Calu3 (cell line): ENCODE data around the gene SLC22A23. TPM values are rescaled to one million over a fixed set of nuclear protein-coding genes. Genes with fewer than 3 reads are reported as not detected.
A peak's percentile ranks its signal among the peaks of the same experiment; 100 is the strongest.

Source experiments
- BruUV-seq: library from RNA; stranded (reverse); fragments of 400-500 nt; replicated peaks from 2 replicates; lab custom pipeline; 2021; lab: Mats Ljungman, UMichigan
- CTCF ChIA-PET: fragments of 300-600 bp; sonication (Branson Sonifier 250); formaldehyde crosslinking; loops from one replicate; lab custom pipeline; 2022; ENCODE audit warnings: antibody characterized with exemption; lab: Charles Lee
- DNase-seq: peaks from one replicate; pipeline ENCODE4 v3.0.0; 2022
- H3K27ac Mint-ChIP-seq: one replicate; pipeline ENCODE4 v1.8.0; 2022; ENCODE audit warnings: mixed read lengths; ENCODE audit not compliant: unreplicated experiment
- H3K27me3 Mint-ChIP-seq: one replicate; pipeline ENCODE4 v1.8.0; 2022; ENCODE audit warnings: mixed read lengths; ENCODE audit not compliant: unreplicated experiment
- H3K36me3 Mint-ChIP-seq: one replicate; pipeline ENCODE4 v1.8.0; 2022; ENCODE audit warnings: mild to moderate bottlenecking, moderate library complexity, mixed read lengths; ENCODE audit not compliant: insufficient read depth, unreplicated experiment
- H3K4me1 Mint-ChIP-seq: one replicate; pipeline ENCODE4 v1.8.0; 2022; ENCODE audit warnings: mild to moderate bottlenecking, low read depth, mixed read lengths; ENCODE audit not compliant: unreplicated experiment
- H3K4me3 Mint-ChIP-seq: one replicate; pipeline ENCODE4 v1.8.0; 2022; ENCODE audit warnings: mild to moderate bottlenecking, low read depth, moderate library complexity, mixed read lengths; ENCODE audit not compliant: unreplicated experiment
- H3K9me3 Mint-ChIP-seq: one replicate; pipeline ENCODE4 v1.8.0; 2022; ENCODE audit warnings: low read depth, mixed read lengths; ENCODE audit not compliant: unreplicated experiment
- intact Hi-C: fragments of 100-400 bp; cut with micrococcal nuclease; formaldehyde crosslinking; loops from one replicate; pipeline ENCODE4 v1.10.0; 2022; ENCODE audit not compliant: unreplicated experiment
- total RNA-seq: library from RNA; stranded (reverse); gene quantifications from 2 replicates; pipeline ENCODE4 v1.2.3, GENCODE V29; 2022
- TF ChIP-seq, protein P1 (sequence below): fragments of 200-600 bp; IDR thresholded peaks from one replicate; pipeline ENCODE4 v1.8.0; 2022; ENCODE audit warnings: antibody characterized with exemption; ENCODE audit not compliant: unreplicated experiment

Gene SLC22A23
- total RNA-seq, 1 experiment from 2014 or later: 3.9 TPM

DNA sequence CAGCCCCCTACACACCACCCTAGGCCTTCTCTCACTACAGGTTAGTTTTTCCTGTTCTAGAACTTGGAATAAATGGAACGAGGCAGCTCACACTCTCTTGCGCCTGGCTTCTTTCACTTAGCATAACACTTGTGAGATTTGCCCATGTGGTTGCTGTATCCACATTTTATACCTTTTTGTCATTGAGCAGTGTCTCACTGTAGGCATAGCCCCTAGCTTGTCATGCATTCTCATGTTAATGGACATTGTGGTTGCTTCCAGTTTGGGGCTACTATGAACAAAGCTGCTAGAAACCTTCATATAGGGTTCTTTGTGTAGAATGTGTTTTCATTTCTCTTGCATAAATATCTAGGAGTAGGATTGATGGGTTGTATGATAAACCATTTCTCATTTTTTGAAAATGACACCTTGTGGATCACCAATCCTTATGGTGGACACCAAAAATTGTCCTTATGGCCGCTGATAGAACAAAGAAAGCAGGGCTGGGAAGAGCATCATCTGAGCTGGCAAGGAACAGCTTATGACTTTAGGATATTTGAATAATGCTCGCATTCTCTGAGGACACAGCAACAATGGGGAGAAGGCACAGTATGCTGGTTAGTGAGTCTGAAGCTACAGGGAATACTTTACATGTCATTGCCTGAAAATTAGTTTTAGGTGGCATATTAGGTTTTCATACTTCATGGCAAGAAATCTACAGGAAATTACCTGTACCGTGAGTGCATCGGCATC lies 9.8 kb upstream of the SLC22A23 start:
- Mint-ChIP-seq H3K36me3 (no peaks in the 10 kb centered on the region), H3K4me3 (no peak overlapping the region), H3K27ac (no peak overlapping the region), H3K27me3 (peaks cover 24% of the 10 kb centered on the region), H3K9me3 (no peaks in the 10 kb centered on the region), H3K4me1 (no peaks in the 10 kb centered on the region)
- no TSS peak for BruUV-seq
- no peak for DNase-seq
- intact Hi-C loops: no loop called here
- TF ChIP-seq, protein P1, sequence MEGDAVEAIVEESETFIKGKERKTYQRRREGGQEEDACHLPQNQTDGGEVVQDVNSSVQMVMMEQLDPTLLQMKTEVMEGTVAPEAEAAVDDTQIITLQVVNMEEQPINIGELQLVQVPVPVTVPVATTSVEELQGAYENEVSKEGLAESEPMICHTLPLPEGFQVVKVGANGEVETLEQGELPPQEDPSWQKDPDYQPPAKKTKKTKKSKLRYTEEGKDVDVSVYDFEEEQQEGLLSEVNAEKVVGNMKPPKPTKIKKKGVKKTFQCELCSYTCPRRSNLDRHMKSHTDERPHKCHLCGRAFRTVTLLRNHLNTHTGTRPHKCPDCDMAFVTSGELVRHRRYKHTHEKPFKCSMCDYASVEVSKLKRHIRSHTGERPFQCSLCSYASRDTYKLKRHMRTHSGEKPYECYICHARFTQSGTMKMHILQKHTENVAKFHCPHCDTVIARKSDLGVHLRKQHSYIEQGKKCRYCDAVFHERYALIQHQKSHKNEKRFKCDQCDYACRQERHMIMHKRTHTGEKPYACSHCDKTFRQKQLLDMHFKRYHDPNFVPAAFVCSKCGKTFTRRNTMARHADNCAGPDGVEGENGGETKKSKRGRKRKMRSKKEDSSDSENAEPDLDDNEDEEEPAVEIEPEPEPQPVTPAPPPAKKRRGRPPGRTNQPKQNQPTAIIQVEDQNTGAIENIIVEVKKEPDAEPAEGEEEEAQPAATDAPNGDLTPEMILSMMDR: no peak
- CTCF ChIA-PET: no interaction called here

DNA sequence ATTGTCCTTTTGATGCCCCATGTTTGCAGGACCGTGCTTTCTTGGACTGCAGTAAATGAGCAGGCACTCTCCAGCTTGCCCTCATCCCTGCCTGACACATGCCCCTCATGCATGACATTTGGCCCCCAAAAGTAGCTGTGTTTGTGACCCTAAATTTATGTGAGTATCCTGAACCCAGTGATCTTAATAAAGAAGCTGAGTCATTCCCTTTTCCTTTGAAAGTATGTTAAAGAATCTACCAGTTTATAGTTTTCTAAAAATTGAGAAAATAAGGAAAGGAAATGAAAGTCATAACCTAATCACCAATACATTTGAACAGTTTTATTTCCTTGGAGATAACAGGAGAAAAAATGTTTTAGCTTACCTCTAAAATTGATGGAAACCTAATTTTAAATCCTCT lies 3.4 kb upstream of the SLC22A23 start:
- peaks cover 7% of the 10 kb centered on the region for H3K36me3 Mint-ChIP-seq
- H3K4me1 Mint-ChIP-seq: peaks cover 9% of the 10 kb centered on the region
- H3K27me3 Mint-ChIP-seq: peaks cover 16% of the 10 kb centered on the region
- no peak overlapping the region for H3K27ac Mint-ChIP-seq
- no TSS peak for BruUV-seq
- CTCF ChIA-PET: no interaction called here
- intact Hi-C loops: no loop called here
- H3K9me3 Mint-ChIP-seq: no peaks in the 10 kb centered on the region
- DNase-seq: no peak
- TF ChIP-seq, protein P1: no peak
- no peak overlapping the region for H3K4me3 Mint-ChIP-seq

DNA sequence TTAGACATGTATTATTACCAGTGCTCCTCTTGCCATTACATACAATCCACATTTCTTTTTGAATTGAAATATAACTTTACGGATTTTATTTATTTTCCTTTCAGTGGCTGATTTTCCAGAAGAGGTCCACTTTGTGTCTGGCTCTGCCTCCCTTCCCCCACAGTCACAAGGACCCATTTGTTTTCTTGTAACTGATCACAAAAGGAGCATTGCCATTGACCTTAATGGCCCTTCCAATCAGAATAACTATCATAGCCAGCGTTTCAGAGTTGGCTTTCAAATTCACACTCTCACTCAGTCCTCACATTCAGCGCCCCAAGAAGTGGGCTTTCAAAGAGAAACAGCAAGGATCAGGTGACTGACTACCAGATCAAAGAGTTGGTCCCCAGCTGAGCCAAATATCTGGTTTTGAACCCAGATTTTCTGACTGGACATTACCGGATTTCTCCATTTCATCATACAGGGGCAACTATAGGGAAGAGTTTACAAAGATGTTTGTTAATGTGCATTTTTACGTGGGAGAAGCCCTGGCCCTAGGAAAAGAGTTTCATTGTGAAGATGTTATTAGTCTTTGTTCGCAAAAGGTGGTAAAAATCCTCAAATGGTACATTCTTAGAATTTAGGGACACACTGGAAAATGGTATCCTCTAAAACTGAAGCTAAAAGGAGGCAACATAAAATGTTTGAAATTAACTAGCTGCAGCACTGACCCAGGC lies 2.0 kb upstream of the SLC22A23 start:
- Mint-ChIP-seq H3K9me3 (no peaks in the 10 kb centered on the region), H3K27me3 (peaks cover 16% of the 10 kb centered on the region), H3K4me3 (no peak overlapping the region), H3K36me3 (peaks cover 7% of the 10 kb centered on the region), H3K4me1 (peaks cover 9% of the 10 kb centered on the region), H3K27ac (no peak overlapping the region)
- TF ChIP-seq, protein P1: no peak
- intact Hi-C loops: loop anchor here (5.0 kb wide), 1 partner anchor 47 kb away; no protein-coding TSS in a partner anchor
- BruUV-seq: no TSS peak
- DNase-seq: no peak
- CTCF ChIA-PET: no interaction called here

DNA sequence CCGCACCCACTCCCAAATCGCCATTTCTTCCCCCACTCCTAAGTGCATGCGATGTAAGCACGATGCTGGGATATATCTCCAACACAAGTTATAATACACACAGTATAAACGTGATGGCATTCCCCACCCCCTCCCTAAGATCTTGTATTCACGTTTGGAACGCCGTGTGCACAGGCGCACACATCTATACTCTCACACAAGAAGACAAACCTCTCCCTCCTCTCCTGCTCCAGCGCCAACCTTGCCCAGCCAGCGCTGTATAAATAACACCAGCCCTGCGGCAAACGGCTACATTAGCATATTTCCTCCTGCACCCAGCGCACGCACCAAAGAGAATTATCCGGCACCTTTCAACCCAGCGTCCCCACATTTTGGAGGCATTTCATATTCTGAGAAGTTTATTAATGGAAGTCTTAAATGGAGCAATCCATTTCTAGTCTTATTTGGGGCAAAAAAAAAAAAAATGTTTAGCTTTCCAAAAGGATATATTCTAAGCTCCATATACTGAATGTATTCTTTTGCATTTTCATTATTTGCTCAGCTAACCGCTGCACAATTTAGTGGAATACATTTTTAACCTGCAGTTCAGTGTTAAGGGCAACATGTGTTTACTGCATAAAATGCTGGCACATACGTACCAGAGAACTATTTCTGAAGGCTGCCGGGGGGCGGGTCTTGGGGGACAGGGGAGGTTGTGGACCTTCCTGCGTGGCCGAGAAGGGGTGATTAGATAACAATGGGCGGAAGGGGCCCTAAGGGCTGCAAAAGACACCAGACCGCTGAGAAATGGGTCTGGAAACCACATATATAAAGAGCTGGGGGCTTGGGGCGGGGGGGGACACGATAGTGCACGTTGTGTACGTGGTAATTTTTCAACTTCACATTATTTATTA lies 1.1 kb upstream of the SLC22A23 start:
- CTCF ChIA-PET: interaction anchor here (0.6 kb wide), 1 partner anchor 224 kb away, joined by 3 read pairs; no protein-coding TSS in a partner anchor
- TF ChIP-seq, protein P1: no peak
- intact Hi-C loops: loop anchor here (5.0 kb wide), 1 partner anchor 46 kb away; no protein-coding TSS in a partner anchor
- peak overlapping the region; percentile 71 for H3K4me3 Mint-ChIP-seq
- H3K27me3 Mint-ChIP-seq: peaks cover 16% of the 10 kb centered on the region
- H3K36me3 Mint-ChIP-seq: peaks cover 7% of the 10 kb centered on the region
- peak overlapping the region; percentile 86 for H3K27ac Mint-ChIP-seq
- DNase-seq: no peak
- peaks cover 9% of the 10 kb centered on the region for H3K4me1 Mint-ChIP-seq
- BruUV-seq: no TSS peak
- no peaks in the 10 kb centered on the region for H3K9me3 Mint-ChIP-seq
